Activated CD4-positive, alpha-beta memory T cell treated with anti-CD3 and anti-CD28 coated beads, Interleukin-2, amount 10 ng/mL, durations not matched to agents 7 days and 5 days (primary cell): ENCODE data around the gene TRPM3. TPM values are rescaled to one million over a fixed set of nuclear protein-coding genes. Genes with fewer than 3 reads are reported as not detected.
"Not testable (repeated sequence)": the region's sequence is repeated elsewhere in the genome, so short reads cannot be mapped to it uniquely, and the experiment has no call there.

Source experiments
- CTCF ChIA-PET: fragments of 350-600 bp; sonication (Branson Sonifier 250); formaldehyde crosslinking; loops from one replicate; lab custom pipeline; 2021; ENCODE audit warnings: antibody characterized with exemption, inconsistent platforms; lab: Charles Lee
- POLR2A ChIA-PET: fragments of 350-600 bp; sonication (Branson Sonifier 250); formaldehyde crosslinking; loops from one replicate; lab custom pipeline; 2021; ENCODE audit warnings: antibody characterized with exemption; lab: Charles Lee
- DNase-seq: peaks from one replicate; pipeline ENCODE4 v3.0.0-alpha.2; 2020
- H3K27ac Mint-ChIP-seq: one replicate; pipeline ENCODE4 v1.8.0; 2021; ENCODE audit warnings: mild to moderate bottlenecking, mixed read lengths
- H3K27me3 Mint-ChIP-seq: one replicate; pipeline ENCODE4 v1.8.0; 2021; ENCODE audit warnings: mixed read lengths
- H3K36me3 Mint-ChIP-seq: one replicate; pipeline ENCODE4 v1.8.0; 2021; ENCODE audit warnings: low read depth, mixed read lengths
- H3K4me1 Mint-ChIP-seq: one replicate; pipeline ENCODE4 v1.8.0; 2021; ENCODE audit warnings: mixed read lengths
- H3K4me3 Mint-ChIP-seq: one replicate; pipeline ENCODE4 v1.8.0; 2021; ENCODE audit warnings: mild to moderate bottlenecking, mixed read lengths
- H3K9me3 Mint-ChIP-seq: one replicate; pipeline ENCODE4 v1.8.0; 2021; ENCODE audit warnings: mixed read lengths
- total RNA-seq, 2 experiments: library from RNA; stranded (reverse); gene quantifications; one replicate each; pipeline ENCODE4 v1.2.3, GENCODE V29; 2021

TRPM3 gene
- total RNA-seq, 2 experiments from 2014 or later, result not detected

GRCh38 chr9:70978085-70978484, 143.3 kb downstream of the TRPM3 start:
- no peak overlapping the region for H3K4me3 Mint-ChIP-seq
- H3K27me3 Mint-ChIP-seq, result no peaks in the 10 kb centered on the region
- no peaks in the 10 kb centered on the region for H3K9me3 Mint-ChIP-seq
- no peaks in the 10 kb centered on the region for H3K36me3 Mint-ChIP-seq
- H3K4me1 Mint-ChIP-seq, result no peaks in the 10 kb centered on the region
- DNase-seq, result no peak
- CTCF ChIA-PET, result no interaction called here
- POLR2A ChIA-PET, result no interaction called here
- no peak overlapping the region for H3K27ac Mint-ChIP-seq

GRCh38 chr9:70975821-70976220, 145.6 kb downstream of the TRPM3 start:
- CTCF ChIA-PET, result no interaction called here
- Mint-ChIP-seq H3K9me3 (no peaks in the 10 kb centered on the region), H3K27ac (no peak overlapping the region), H3K4me3 (no peak overlapping the region), H3K27me3 (no peaks in the 10 kb centered on the region), H3K4me1 (no peaks in the 10 kb centered on the region), H3K36me3 (no peaks in the 10 kb centered on the region)
- POLR2A ChIA-PET, result no interaction called here
- no peak for DNase-seq

- Mint-ChIP-seq H3K9me3 (no peaks in the 10 kb centered on the region), H3K4me3 (no peak overlapping the region), H3K36me3 (no peaks in the 10 kb centered on the region), H3K27me3 (no peaks in the 10 kb centered on the region), H3K27ac (no peak overlapping the region), H3K4me1 (no peaks in the 10 kb centered on the region)
- no peak for DNase-seq
- CTCF ChIA-PET, result no interaction called here
- POLR2A ChIA-PET, result no interaction called here
These were observed 149.7 kb downstream of the TRPM3 start for GRCh38 chr9:70971723-70972122.

GRCh38 chr9:70966380-70966779, 155.0 kb downstream of the TRPM3 start:
- H3K27ac Mint-ChIP-seq, H3K9me3 Mint-ChIP-seq, CTCF ChIA-PET, POLR2A ChIA-PET, H3K27me3 Mint-ChIP-seq, H3K4me1 Mint-ChIP-seq, H3K36me3 Mint-ChIP-seq, H3K4me3 Mint-ChIP-seq, DNase-seq: not testable (repeated sequence)

- no peaks in the 10 kb centered on the region for H3K9me3 Mint-ChIP-seq
- ChIA-PET POLR2A (no interaction called here), CTCF (no interaction called here)
- H3K4me1 Mint-ChIP-seq, result no peaks in the 10 kb centered on the region
- H3K4me3 Mint-ChIP-seq, result no peak overlapping the region
- H3K27me3 Mint-ChIP-seq, result no peaks in the 10 kb centered on the region
- no peak for DNase-seq
- H3K36me3 Mint-ChIP-seq, result no peaks in the 10 kb centered on the region
- H3K27ac Mint-ChIP-seq, result no peak overlapping the region
These were observed 156.6 kb downstream of the TRPM3 start for GRCh38 chr9:70964861-70965260.

- Mint-ChIP-seq H3K9me3 (no peaks in the 10 kb centered on the region), H3K36me3 (no peaks in the 10 kb centered on the region), H3K4me3 (no peak overlapping the region), H3K4me1 (no peaks in the 10 kb centered on the region), H3K27me3 (no peaks in the 10 kb centered on the region), H3K27ac (no peak overlapping the region)
- CTCF ChIA-PET, result no interaction called here
- POLR2A ChIA-PET, result no interaction called here
- DNase-seq, result no peak
These were observed 157.9 kb downstream of the TRPM3 start for GRCh38 chr9:70963554-70963953.

GRCh38 chr9:70962761-70963440, 158.5 kb downstream of the TRPM3 start:
- ChIA-PET POLR2A (no interaction called here), CTCF (no interaction called here)
- Mint-ChIP-seq H3K36me3 (no peaks in the 10 kb centered on the region), H3K4me3 (no peak overlapping the region), H3K27ac (no peak overlapping the region), H3K27me3 (no peaks in the 10 kb centered on the region), H3K9me3 (no peaks in the 10 kb centered on the region), H3K4me1 (no peaks in the 10 kb centered on the region)
- no peak for DNase-seq

GRCh38 chr9:70959366-70959765, 162.1 kb downstream of the TRPM3 start:
- no peaks in the 10 kb centered on the region for H3K27me3 Mint-ChIP-seq
- H3K4me1 Mint-ChIP-seq, result no peaks in the 10 kb centered on the region
- no peak overlapping the region for H3K27ac Mint-ChIP-seq
- ChIA-PET CTCF (no interaction called here), POLR2A (no interaction called here)
- H3K4me3 Mint-ChIP-seq, result no peak overlapping the region
- DNase-seq, result no peak
- no peaks in the 10 kb centered on the region for H3K36me3 Mint-ChIP-seq
- H3K9me3 Mint-ChIP-seq, result no peaks in the 10 kb centered on the region

- Mint-ChIP-seq H3K4me1 (no peaks in the 10 kb centered on the region), H3K27me3 (no peaks in the 10 kb centered on the region), H3K9me3 (no peaks in the 10 kb centered on the region), H3K27ac (no peak overlapping the region), H3K4me3 (no peak overlapping the region), H3K36me3 (no peaks in the 10 kb centered on the region)
- CTCF ChIA-PET, result no interaction called here
- POLR2A ChIA-PET, result no interaction called here
- DNase-seq, result no peak
These were observed 166.8 kb downstream of the TRPM3 start for GRCh38 chr9:70954596-70955143.

GRCh38 chr9:70954126-70954525, 167.3 kb downstream of the TRPM3 start:
- POLR2A ChIA-PET, result no interaction called here
- Mint-ChIP-seq H3K4me1 (no peaks in the 10 kb centered on the region), H3K36me3 (no peaks in the 10 kb centered on the region), H3K4me3 (no peak overlapping the region), H3K27ac (no peak overlapping the region), H3K27me3 (no peaks in the 10 kb centered on the region), H3K9me3 (no peaks in the 10 kb centered on the region)
- DNase-seq, result no peak
- CTCF ChIA-PET, result no interaction called here

- ChIA-PET POLR2A (no interaction called here), CTCF (no interaction called here)
- Mint-ChIP-seq H3K27me3 (no peaks in the 10 kb centered on the region), H3K27ac (no peak overlapping the region), H3K4me3 (no peak overlapping the region), H3K4me1 (no peaks in the 10 kb centered on the region), H3K9me3 (no peaks in the 10 kb centered on the region), H3K36me3 (no peaks in the 10 kb centered on the region)
- no peak for DNase-seq
These were observed 169.4 kb downstream of the TRPM3 start for GRCh38 chr9:70951749-70952727.

GRCh38 chr9:70950270-70950669, 171.2 kb downstream of the TRPM3 start:
- POLR2A ChIA-PET, result no interaction called here

GRCh38 chr9:70949239-70949638, 172.2 kb downstream of the TRPM3 start:
- Mint-ChIP-seq H3K27ac (no peak overlapping the region), H3K27me3 (no peaks in the 10 kb centered on the region), H3K36me3 (no peaks in the 10 kb centered on the region), H3K4me3 (no peak overlapping the region), H3K4me1 (no peaks in the 10 kb centered on the region), H3K9me3 (no peaks in the 10 kb centered on the region)
- CTCF ChIA-PET, result no interaction called here
- DNase-seq, result no peak
- POLR2A ChIA-PET, result interaction anchor here (0.7 kb wide), 1 partner anchor 191 kb away, joined by 3 read pairs; no protein-coding TSS in a partner anchor

More at GRCh38 chr9:70950270-70950669, 171.2 kb downstream of the TRPM3 start:
- Mint-ChIP-seq H3K27me3 (no peaks in the 10 kb centered on the region), H3K36me3 (no peaks in the 10 kb centered on the region), H3K9me3 (no peaks in the 10 kb centered on the region), H3K4me3 (no peak overlapping the region), H3K4me1 (no peaks in the 10 kb centered on the region), H3K27ac (no peak overlapping the region)
- DNase-seq, result no peak
- CTCF ChIA-PET, result no interaction called here
